Pancreas (tissue), 10 donors: ENCODE measurements around the gene TMEM108. TPM values are rescaled to one million over a fixed set of nuclear protein-coding genes. Genes with fewer than 3 reads are reported as not detected.
A peak's percentile ranks its signal among the peaks of the same experiment; 100 is the strongest.

ENCODE experiments used
- ATAC-seq, 4 donors: fragments of 200-7000 bp; cut with Tn5 transposase; one replicate each; pipeline versions ENCODE4 v1.8.0 to v1.9.1; 2020; ENCODE audit warnings: mild to moderate bottlenecking in 4 of 4, moderate library complexity in 4 of 4
- DNase-seq, 6 donors: peaks; one replicate each; pipeline ENCODE4 v3.0.0-alpha.2; 2020
- FAIRE-seq: peaks from 2 replicates; lab custom pipeline; 2012; peaks lifted over from hg19 to GRCh38; lab: Jason Lieb, UNC
- H3K27ac ChIP-seq, 4 donors: fragments of 200-600 bp; sonication (generic); 1 replicate in 3 of 4; 2 replicates in 1 of 4; pipeline versions ENCODE4 v1.5.0 to v1.8.0; 2020
- H3K27me3 ChIP-seq, 4 donors: fragments of 200-600 bp; one replicate each; pipeline ENCODE4 v1.8.0; 2021
- H3K36me3 ChIP-seq, 3 donors: fragments of 200-600 bp; sonication (generic) in 1 of 3; one replicate each; pipeline versions ENCODE4 v1.5.0 to v1.8.0; 2020 to 2021
- H3K4me1 ChIP-seq, 3 donors: fragments of 200-600 bp; one replicate each; pipeline ENCODE4 v1.8.0; 2021
- H3K4me3 ChIP-seq, 4 donors: fragments of 200-600 bp; sonication (generic) in 2 of 4; one replicate each; pipeline versions ENCODE4 v1.5.0 to v1.8.0; 2020 to 2021
- H3K9me3 ChIP-seq, 4 donors: fragments of 200-600 bp; one replicate each; pipeline ENCODE4 v1.8.0; 2021
- CTCF ChIP-seq, 4 donors: fragments of 200-600 bp; sonication (generic) in 3 of 4; IDR thresholded peaks; one replicate each; pipeline versions ENCODE4 v1.5.0 to v1.8.0; 2021; ENCODE audit warnings: antibody characterized with exemption in 4 of 4
- WGBS, 2 donors: extraction: QIAGEN DNeasy Blood & Tissue Kit; methylation state at CpG; one replicate each; pipeline ENCODE4 v1.1.7; 2013; 5-methylcytosine and 5-hydroxymethylcytosine counted together
- intact Hi-C, 3 donors: fragments of 100-400 bp; cut with DNase I; formaldehyde crosslinking; loops; one replicate each; pipeline versions ENCODE4 v1.11.1 to v1.14.2; 2022
- polyA plus RNA-seq, 2 donors: library from polyadenylated mRNA; stranded (reverse); fragments of 200-250 nt; gene quantifications; one replicate each; pipeline ENCODE4 v1.2.3, GENCODE V29; 2013
- total RNA-seq, 6 donors: library from RNA; stranded (reverse); fragmentation: NEBNext Ultra II Directional in 4 of 6; extraction: Animal tissue kit (Norgen Biotek cat#: 25700) in 4 of 6; gene quantifications; one replicate each; pipeline versions ENCODE4 v1.2.1 to v1.2.4, GENCODE V29; 2021 to 2023
- donor health status: healthy with polysubstance abuse.
- donor health status: DM: no; HTN: no; CAD: no; lungs with moderate emphysema.
- donor health status: DM: no; HTN: no; CAD: no.
- donor health status: control.
- donor health status: control.
- donor health status: Bipolar disorder and iron deficiency.
- donor health status: DM: yes; HTN: yes; CAD: no.
- donor health status: DM: no; HTN: no; CAD: no.
- donor health status: DM: no; HTN: no; CAD: no.
- donor health status: DM: yes; HTN: yes; CAD: no.

Gene TMEM108
- total and polyA plus RNA-seq, 8 donors = 0.23 to 2.1 (median 0.52) TPM

- H3K9me3 ChIP-seq = no peaks in the 10 kb centered on the region
- H3K4me3 ChIP-seq = no peak overlapping the region
- WGBS, 2 donors = 83 to 92% methylated on average over 1 of the region's 1 CpG
- DNase-seq = no peak
- ATAC-seq = no peak
- no peaks in the 10 kb centered on the region for H3K4me1 ChIP-seq
- no peak for FAIRE-seq
- H3K27ac ChIP-seq = no peak overlapping the region
- peaks cover 0 to 4% (median 0%) of the 10 kb centered on the region in 4 donors for H3K27me3 ChIP-seq
- no peaks in the 10 kb centered on the region for H3K36me3 ChIP-seq
- TF ChIP-seq CTCF (IDR thresholded peaks at IDR 0.05) = no peak
- intact Hi-C loops = no loop called here
Measured at GRCh38 chr3:133023362-133023761, 14.8 kb upstream of the TMEM108 start.

- TF ChIP-seq CTCF (IDR thresholded peaks at IDR 0.05) = no peak
- H3K27me3 ChIP-seq = peaks cover 0 to 4% (median 0%) of the 10 kb centered on the region in 4 donors
- intact Hi-C loops = no loop called here
- no peaks in the 10 kb centered on the region for H3K36me3 ChIP-seq
- ATAC-seq (no peak), FAIRE-seq (no peak), DNase-seq (no peak)
- H3K9me3 ChIP-seq = no peaks in the 10 kb centered on the region
- no peaks in the 10 kb centered on the region for H3K4me1 ChIP-seq
- 36 to 65% methylated on average over 3 of the region's 3 CpGs for WGBS, 2 donors
- H3K27ac ChIP-seq = no peak overlapping the region
- H3K4me3 ChIP-seq = no peak overlapping the region
Measured at GRCh38 chr3:133025546-133025945, 12.6 kb upstream of the TMEM108 start.

- no peak overlapping the region for H3K27ac ChIP-seq
- H3K4me3 ChIP-seq = no peak overlapping the region
- no peaks in the 10 kb centered on the region for H3K9me3 ChIP-seq
- no peaks in the 10 kb centered on the region for H3K4me1 ChIP-seq
- DNase-seq (no peak), ATAC-seq (no peak), FAIRE-seq (no peak)
- H3K27me3 ChIP-seq = peaks cover 0 to 22% (median 0%) of the 10 kb centered on the region in 4 donors
- intact Hi-C loops = no loop called here
- no peak for TF ChIP-seq CTCF (IDR thresholded peaks at IDR 0.05)
- 84 to 89% methylated on average over 3 of the region's 3 CpGs for WGBS, 2 donors
- no peaks in the 10 kb centered on the region for H3K36me3 ChIP-seq
Measured at GRCh38 chr3:133032301-133032700, 5.9 kb upstream of the TMEM108 start.

- no peak for ATAC-seq
- Histone ChIP-seq H3K27ac (no peak overlapping the region), H3K4me3 (peak overlapping the region in 2 of 4 donors; percentile 57 to 60)
Measured at GRCh38 chr3:133037436-133037835, 755 bp upstream of the TMEM108 start.

More at GRCh38 chr3:133037436-133037835, 755 bp upstream of the TMEM108 start:
- peaks cover 0 to 12% (median 0%) of the 10 kb centered on the region in 4 donors for H3K27me3 ChIP-seq
- TF ChIP-seq CTCF (IDR thresholded peaks at IDR 0.05) = no peak
- 62 to 76% methylated on average over 9 of the region's 9 CpGs for WGBS, 2 donors
- H3K9me3 ChIP-seq = no peaks in the 10 kb centered on the region
- DNase-seq = peak in 1 of 6 donors; percentile 52
- no peaks in the 10 kb centered on the region for H3K36me3 ChIP-seq
- intact Hi-C loops = no loop called here
- no peak for FAIRE-seq
- no peaks in the 10 kb centered on the region for H3K4me1 ChIP-seq
